GM21390 (cell line): ENCODE results near the gene CYSTM1.
A peak's percentile ranks its signal among the peaks of the same experiment; 100 is the strongest.

Source experiments
- ATAC-seq: cut with Tn5 transposase; IDR thresholded peaks from one replicate; pipeline ENCODE4 v1.9.1; 2021; ENCODE audit not compliant: unreplicated experiment

The CYSTM1 gene

GRCh38 chr5:140174465-140175366 lies at the start of gene CYSTM1:
Gene CYSTM1, plus strand, starts transcription at chr5:140175188. Its CDS starts 19,278 bp downstream, at chr5:140194466.
- peak; percentile 87 for ATAC-seq

DNA sequence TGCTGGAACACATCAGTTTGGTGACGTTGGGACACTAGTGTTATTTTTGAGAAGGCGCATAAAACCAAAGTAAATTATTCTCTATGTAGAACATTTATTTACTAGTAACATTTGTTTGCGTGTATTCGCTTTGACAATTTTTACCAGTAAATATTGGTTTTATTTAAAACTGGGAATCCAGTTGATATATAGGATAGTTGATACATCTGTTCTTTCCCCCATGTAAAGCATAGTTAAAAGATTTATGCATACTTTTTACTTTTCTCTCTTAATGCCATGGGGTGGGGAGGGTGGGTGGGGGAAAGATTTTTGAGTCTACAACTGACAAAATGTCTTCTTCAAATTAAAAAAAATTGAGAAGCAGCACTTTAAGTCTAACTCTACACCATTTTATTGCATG lies 49.4 kb upstream of the CYSTM1 start, which contains the start of gene IGIP:
Gene IGIP, plus strand, starts transcription at position 301 of the 400 bp plus-strand sequence. CDS start 2,540 bp downstream, outside the sequence.
- ATAC-seq: no peak

DNA sequence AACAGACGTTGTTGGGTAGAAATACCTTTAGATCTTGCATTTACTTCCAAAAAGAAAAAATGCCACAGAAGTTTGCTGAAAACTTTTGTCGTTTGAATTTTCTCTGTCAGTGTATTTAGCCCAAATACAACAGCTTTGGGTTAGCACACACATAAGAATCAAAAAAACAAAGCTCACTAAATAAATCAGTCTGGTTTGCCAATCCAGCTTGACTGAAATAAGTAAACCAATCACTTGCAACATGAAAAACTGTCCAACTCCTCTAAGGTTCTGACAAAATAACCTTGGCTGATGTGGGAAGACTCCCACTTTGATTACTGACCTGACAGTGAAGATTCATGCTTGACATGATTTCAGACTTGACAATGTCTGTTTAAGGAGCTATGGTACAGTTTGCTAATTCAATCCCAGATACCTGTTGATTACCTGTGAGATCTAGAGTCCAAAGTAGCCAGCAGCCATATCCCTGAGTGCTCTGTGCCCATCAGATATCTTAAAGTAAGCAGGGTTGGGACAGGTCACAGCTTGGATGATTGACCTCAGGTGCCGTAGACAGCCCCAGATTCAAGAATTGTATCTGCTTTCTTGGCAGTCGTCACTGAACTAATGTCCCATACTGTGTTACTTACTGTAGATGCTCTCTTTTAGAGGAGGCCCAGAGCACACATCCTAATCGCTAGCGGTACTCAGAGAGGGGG lies 48.5 kb upstream of the CYSTM1 start:
- no peak for ATAC-seq

DNA sequence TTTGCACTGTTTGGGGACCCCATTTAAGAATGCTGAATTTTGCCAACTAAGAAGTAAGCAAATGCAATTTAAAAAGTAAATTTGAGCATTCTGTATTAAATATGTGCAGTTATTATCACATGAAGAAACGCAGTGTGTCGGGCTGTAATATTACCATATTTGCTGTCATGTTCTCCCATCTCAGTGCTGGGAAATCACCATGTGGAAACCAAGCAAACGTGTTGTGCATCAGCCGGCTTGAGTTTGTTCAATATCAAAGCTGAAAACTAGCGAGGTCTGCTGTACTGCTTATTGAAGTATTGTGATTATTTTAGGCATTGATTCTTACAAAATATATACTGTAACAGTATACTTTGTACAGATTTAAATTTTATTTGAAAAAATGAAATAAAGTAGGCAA lies 46.6 kb upstream of the CYSTM1 start:
- ATAC-seq: no peak

DNA sequence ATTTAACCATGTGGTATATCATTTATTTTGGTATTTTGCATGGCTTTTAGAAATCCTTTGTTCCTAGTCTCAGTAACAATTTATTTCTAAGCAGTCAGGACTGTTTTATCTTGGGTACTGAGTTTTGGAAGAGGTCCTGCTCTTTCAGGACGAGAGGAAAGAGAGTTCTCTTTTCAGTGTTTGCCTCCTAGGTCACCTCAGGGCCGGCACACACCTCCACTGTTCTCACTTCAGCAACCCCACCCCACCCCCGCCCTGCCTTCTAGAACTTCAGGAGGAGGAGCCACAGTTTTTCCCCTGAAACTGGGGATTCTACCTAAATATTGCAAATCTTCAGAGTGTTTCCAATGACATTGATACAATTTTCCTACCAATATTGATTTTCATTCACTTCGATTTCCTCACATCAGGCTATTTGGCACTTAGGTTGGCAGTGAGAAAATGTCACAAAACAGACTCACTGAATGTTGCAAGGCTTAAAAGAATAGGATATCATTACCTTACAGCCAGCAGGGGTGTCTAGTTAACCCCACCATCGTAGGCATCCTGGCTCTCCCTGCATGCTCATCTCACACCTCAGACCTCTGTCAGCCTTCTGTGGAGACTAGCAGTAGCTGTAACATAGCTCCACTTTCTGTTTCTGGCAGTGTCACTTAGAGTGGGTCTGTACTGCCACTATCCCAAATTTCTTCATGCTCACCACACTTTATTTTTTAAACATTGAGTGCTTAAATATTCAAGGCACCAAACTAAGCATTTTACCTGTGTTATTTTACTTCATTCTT lies 43.8 kb upstream of the CYSTM1 start:
- no peak for ATAC-seq

DNA sequence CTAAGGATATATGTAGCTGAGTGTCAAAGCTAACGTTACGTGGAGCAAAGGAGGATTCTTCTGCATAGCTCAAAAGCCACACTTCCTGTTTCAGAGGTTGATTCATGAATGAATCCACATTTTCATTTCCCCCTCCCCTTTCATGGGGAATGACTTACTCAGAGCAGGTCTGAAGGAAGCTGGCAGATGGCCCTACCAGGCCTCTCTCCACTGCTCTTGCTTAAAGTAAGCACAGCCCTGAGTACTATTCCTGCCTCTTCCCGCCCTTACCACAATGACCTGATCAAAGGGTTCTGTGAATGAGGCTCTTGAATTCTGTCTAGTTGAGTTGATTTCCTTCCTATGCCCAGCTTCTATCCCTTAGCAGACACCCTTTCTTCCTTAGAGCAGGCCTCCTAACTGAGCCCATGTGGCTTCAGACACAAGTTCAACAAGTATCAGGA lies 43.0 kb upstream of the CYSTM1 start:
- ATAC-seq: no peak

- ATAC-seq: no peak
These were observed 41.3 kb upstream of the CYSTM1 start for GRCh38 chr5:140133514-140134167.

GRCh38 chr5:140134277-140134935 lies 40.6 kb upstream of the CYSTM1 start:
- no peak for ATAC-seq

DNA sequence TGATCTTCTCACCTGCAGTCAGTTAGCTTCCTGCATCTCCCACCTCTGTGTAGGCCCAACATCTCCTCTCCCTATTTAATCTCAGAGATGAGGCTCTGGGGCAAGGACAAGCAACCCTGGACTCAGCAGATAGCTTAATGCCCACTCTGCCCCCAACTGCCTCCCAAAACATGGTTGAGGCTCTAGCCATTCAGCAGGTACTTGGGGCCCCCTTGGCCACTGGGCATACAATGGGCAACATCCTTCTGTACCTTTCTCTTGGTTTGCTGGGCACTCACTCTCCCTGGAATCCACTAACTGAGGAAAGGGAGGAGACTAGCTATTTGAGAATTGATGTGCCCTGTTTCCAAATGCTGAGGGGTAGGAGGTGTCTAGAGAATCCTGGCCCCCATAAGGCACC lies 39.9 kb upstream of the CYSTM1 start:
- no peak for ATAC-seq

GRCh38 chr5:140136624-140137023 lies 38.4 kb upstream of the CYSTM1 start:
- no peak for ATAC-seq

- ATAC-seq: no peak
These were observed 34.6 kb upstream of the CYSTM1 start for GRCh38 chr5:140140435-140140834.

DNA sequence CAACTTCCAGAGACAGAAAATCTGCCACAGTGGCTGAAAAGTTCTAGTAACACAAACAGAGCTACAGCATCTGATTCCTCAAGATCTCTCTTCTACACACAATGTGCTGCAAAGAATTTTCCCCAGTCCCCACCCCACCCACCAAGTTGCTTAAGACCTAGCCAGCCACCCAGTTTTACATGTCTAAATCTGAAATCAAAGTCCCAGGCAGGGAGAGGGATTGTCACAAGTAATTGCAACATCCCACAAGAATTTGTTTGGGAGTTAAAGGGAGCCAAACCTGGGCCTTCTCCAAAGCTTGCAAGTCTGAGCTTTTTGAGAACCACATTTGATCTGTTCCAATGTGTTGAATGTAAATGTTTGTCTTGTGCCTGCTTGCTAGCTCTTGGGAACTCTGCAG lies 33.7 kb upstream of the CYSTM1 start:
- no peak for ATAC-seq

DNA sequence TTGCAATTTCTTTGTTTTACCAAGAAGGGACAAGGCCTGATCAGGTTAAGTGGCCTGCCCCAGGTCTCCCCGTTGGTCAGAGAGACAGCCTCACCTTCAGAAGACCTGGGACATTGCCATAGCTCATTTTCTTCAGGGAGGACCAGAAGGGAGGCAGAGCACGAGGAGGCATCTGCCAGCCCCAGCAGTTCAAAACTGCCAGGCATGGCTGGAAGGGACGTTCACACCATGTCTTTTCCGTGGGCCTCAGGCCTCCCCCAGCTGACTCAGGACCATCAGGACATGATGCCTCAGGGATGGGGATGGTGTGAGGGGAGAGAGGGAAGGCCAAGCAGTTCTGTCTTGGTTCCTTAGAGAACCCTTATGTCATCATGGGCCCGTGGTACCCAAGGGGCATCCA lies 32.7 kb upstream of the CYSTM1 start:
- no peak for ATAC-seq

DNA sequence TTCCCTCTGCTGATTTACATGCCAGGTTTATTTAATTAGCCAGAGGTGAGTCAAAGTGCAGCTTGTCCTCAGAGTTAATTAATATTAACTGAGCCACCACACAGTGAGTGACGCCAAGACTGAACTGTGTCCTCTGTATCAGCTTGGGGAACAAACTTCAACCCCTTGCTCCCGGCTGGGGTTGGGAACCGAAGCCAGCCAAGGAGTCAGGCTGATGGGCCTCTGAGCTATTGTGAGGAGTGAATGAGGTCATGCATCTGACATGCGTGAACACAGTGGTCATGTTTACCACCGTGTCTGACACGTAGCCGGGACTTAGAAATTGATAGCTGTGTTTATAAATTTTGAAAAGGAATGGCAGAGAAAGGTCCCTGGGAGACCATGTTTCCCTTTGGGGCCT lies 32.1 kb upstream of the CYSTM1 start:
- no peak for ATAC-seq

GRCh38 chr5:140143521-140144258 lies 31.3 kb upstream of the CYSTM1 start:
- no peak for ATAC-seq

GRCh38 chr5:140145256-140145655 lies 29.7 kb upstream of the CYSTM1 start:
- no peak for ATAC-seq

DNA sequence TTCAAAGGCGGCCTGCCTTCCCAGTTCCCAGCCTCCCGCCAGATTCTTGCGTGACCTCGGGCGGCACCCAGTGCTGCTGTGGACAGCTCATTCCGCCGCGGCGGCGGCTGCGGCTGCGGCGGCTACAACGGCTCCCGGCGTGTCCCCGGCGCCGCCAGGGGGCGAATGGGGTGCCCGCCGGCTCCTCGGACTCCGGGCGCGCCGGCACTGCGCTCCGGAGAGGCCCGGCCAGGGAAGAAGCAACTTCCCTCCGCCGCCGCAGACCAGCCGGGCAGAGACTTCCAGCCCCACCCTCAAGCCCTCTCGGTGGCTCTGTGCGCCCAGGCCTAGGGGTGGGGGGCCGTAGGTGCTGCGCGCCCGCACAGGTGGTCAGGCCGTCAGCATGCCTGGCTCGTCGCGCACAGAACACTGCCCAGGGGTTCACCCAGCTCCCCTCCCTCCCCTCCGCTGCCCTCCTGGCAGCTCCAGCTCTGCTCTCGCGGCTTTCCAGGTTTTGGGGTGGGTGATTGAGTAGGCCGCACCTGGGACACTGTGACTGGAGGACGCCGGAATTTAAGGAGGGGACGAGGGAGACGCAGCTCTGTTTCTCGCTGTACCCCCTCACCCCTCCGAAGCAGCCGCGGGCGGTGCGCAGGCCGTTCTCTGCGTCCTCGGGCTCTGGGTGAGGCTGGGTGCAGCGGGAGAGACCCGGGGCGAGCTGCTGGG lies 29.0 kb upstream of the CYSTM1 start:
- peak; percentile 73 for ATAC-seq

DNA sequence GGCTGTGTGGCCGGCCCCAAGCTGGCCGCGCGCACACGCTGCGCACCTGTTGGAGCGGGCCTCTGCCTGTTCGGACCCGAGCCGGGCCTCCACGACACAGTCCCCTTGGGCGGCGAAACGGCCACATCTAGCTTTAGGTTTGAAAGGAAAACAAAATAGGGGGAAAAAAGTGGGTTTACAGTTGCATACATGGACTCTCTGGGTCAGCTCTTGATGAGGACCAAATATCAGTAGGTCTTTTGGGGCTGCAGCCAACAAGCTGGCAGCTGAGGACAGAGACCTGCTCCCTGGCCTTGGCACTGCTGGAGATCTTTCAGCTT lies 28.5 kb upstream of the CYSTM1 start:
- no peak for ATAC-seq

- ATAC-seq: no peak
These were observed 27.5 kb upstream of the CYSTM1 start for GRCh38 chr5:140147460-140147859.
